NCI-H226 (cell line): ENCODE results near the gene ACBD6.

Experiments
- DNase-seq: peaks from one replicate; pipeline ENCODE4 v3.0.0-alpha.2; 2015

Gene ACBD6

GRCh38 chr1:180268556-180269075, 233.8 kb downstream of the ACBD6 start:
- DNase-seq: no peak

- no peak for DNase-seq
Observed at GRCh38 chr1:180267761-180268555, 234.4 kb downstream of the ACBD6 start.

GRCh38 chr1:180267211-180267561, 235.2 kb downstream of the ACBD6 start:
- DNase-seq: no peak

GRCh38 chr1:180266275-180267210, 235.8 kb downstream of the ACBD6 start:
- DNase-seq: no peak

GRCh38 chr1:180265871-180266270, 236.5 kb downstream of the ACBD6 start:
- DNase-seq: no peak

- DNase-seq: no peak
Observed at GRCh38 chr1:180265201-180265600, 237.2 kb downstream of the ACBD6 start.

GRCh38 chr1:180264595-180264994, 237.8 kb downstream of the ACBD6 start:
- no peak for DNase-seq

GRCh38 chr1:180262628-180263488, 239.5 kb downstream of the ACBD6 start:
- DNase-seq: no peak

- DNase-seq: no peak
Observed at GRCh38 chr1:180261524-180262155, 240.7 kb downstream of the ACBD6 start.

GRCh38 chr1:180261030-180261429, 241.3 kb downstream of the ACBD6 start:
- no peak for DNase-seq

- no peak for DNase-seq
Observed at GRCh38 chr1:180260541-180260940, 241.8 kb downstream of the ACBD6 start.

GRCh38 chr1:180259431-180260338, 242.7 kb downstream of the ACBD6 start:
- no peak for DNase-seq

- no peak for DNase-seq
Observed at GRCh38 chr1:180258935-180259334, 243.4 kb downstream of the ACBD6 start.

- DNase-seq: no peak
Observed at GRCh38 chr1:180258290-180258689, 244.1 kb downstream of the ACBD6 start.

- DNase-seq: no peak
Observed at GRCh38 chr1:180257486-180257885, 244.9 kb downstream of the ACBD6 start.

GRCh38 chr1:180257028-180257386, 245.4 kb downstream of the ACBD6 start:
- DNase-seq: no peak

GRCh38 chr1:180256341-180257027, 245.9 kb downstream of the ACBD6 start:
- DNase-seq: no peak

- no peak for DNase-seq
Observed at GRCh38 chr1:180255536-180256340, 246.6 kb downstream of the ACBD6 start.

GRCh38 chr1:180254854-180255253, 247.5 kb downstream of the ACBD6 start:
- no peak for DNase-seq

GRCh38 chr1:180254496-180254819, 247.9 kb downstream of the ACBD6 start:
- DNase-seq: no peak
